Ovary (tissue), 9 donors: ENCODE results near the gene COL25A1. TPM values are rescaled to one million over a fixed set of nuclear protein-coding genes. Genes with fewer than 3 reads are reported as not detected.

ENCODE experiments used
- DNase-seq, 5 donors: peaks; one replicate each; pipeline ENCODE4 v3.0.0-alpha.2; 2019 to 2020
- H3K27ac ChIP-seq, 2 donors: fragments of 200-600 bp; one replicate each; pipeline versions ENCODE4 v1.5.1 to v1.8.0; 2019 to 2022
- H3K27me3 ChIP-seq: fragments of 200-600 bp; one replicate; pipeline ENCODE4 v1.8.0; 2022
- H3K36me3 ChIP-seq: fragments of 200-600 bp; sonication (generic); one replicate; pipeline ENCODE4 v1.5.1; 2019
- H3K4me1 ChIP-seq: one replicate; pipeline ENCODE4 v1.8.1; 2013; ENCODE audit warnings: mild to moderate bottlenecking, moderate library complexity; ENCODE audit not compliant: insufficient read depth
- H3K4me3 ChIP-seq: fragments of 200-600 bp; sonication (generic); one replicate; pipeline ENCODE4 v1.5.1; 2017
- H3K9me3 ChIP-seq, 2 donors: fragments of 200-600 bp in 1 of 2; sonication (generic) in 1 of 2; one replicate each; pipeline versions ENCODE4 v1.5.1 to v1.8.1; 2013 to 2019; ENCODE audit warnings: mild to moderate bottlenecking in 1 of 2, moderate library complexity in 1 of 2
- EP300 ChIP-seq: sonication (generic); formaldehyde crosslinking; IDR thresholded peaks from one replicate; pipeline ENCODE4 v1.6.1; 2017; ENCODE audit warnings: antibody characterized with exemption
- POLR2A ChIP-seq: fragments of 450-650 bp; IDR thresholded peaks from one replicate; pipeline ENCODE4 v1.6.1; 2017; ENCODE audit warnings: antibody characterized with exemption, mild to moderate bottlenecking, moderate library complexity
- WGBS, 3 donors: extraction: QIAGEN DNeasy Blood & Tissue Kit in 1 of 3; methylation state at CpG; one replicate each; pipeline versions ENCODE4 v1.1.5 to v1.1.7; 2013 to 2017; 5-methylcytosine and 5-hydroxymethylcytosine counted together
- intact Hi-C, 4 donors: fragments of 100-400 bp; cut with DNase I; formaldehyde crosslinking; loops; one replicate each; pipeline versions ENCODE4 v1.11.0 to v1.15.1; 2022 to 2023
- polyA plus RNA-seq, 2 donors: library from polyadenylated mRNA; stranded (reverse); fragments of 200-250 nt in 1 of 2; fragments of 350-450 nt in 1 of 2; fragmentation: Illumina TruSeq in 1 of 2; extraction: RNeasy Lipid Tissue Mini Kit (QIAGEN cat#74804) in 1 of 2; gene quantifications; one replicate each; pipeline ENCODE4 v1.2.3, GENCODE V29; 2013 to 2014
- total RNA-seq, 7 donors: library from RNA; depleted of rRNA in 2 of 7; stranded (reverse); fragments of >200 nt in 2 of 7; fragmentation: NEBNext Ultra II Directional in 3 of 7; extraction: Animal tissue kit (Norgen Biotek cat#: 25700) in 3 of 7; gene quantifications; one replicate each; pipeline versions ENCODE4 v1.1.0 to v1.2.4, GENCODE V29; 2016 to 2023
- TF ChIP-seq, protein P1 (sequence below), 3 donors: fragments of 450-650 bp in 2 of 3; fragments of 200-600 bp in 1 of 3; IDR thresholded peaks; one replicate each; pipeline versions ENCODE4 v1.5.1 to v1.8.0; 2016 to 2022; ENCODE audit warnings: antibody characterized with exemption in 3 of 3, mild to moderate bottlenecking in 1 of 3
- donor health status: DM: no; HTN: no; CAD: no; lungs with moderate emphysema.
- donor health status: DM: no; HTN: no; CAD: no.
- donor health status: Bipolar disorder and iron deficiency.
- donor health status: DM: yes; HTN: yes; CAD: no.
- donor health status: DM: no; HTN: no; CAD: no.
- donor health status: DM: yes; HTN: yes; CAD: no.

Gene COL25A1
- total and polyA plus RNA-seq, 9 donors: 0.25 to 3.2 (median 0.77) TPM

DNA sequence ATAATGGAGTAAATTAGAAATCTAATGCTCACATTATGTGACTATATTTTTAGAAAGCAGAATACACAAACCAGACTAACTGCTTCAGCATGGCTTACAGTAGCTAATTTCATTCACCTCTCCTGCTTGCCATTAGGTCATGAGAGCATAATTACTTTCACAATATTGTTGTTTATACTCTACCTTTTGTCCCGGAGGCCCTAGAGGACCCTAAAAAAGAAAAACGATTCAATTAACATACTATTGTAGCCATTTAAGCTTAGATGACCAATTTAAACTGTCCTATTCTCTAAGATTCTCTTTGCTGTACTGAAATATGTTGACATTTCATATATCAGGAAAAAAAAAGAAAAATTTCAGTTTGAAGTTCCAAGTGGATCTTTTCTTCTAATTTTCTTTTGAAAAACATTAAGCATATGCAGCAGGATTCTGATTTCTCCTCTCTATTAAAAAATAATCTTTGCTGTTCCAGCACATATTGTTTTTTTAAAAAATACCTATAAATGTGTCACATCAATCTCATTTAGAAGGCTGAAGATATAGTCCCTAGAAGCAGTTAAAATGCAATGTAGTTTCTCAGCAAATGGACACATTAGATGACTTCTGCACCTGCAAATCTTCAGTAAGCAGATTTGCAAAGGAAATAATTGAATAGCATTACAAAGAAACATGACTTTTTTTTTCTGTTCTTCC, 381.9 kb downstream of the COL25A1 start:
- TF ChIP-seq POLR2A (no peak), EP300 (no peak)
- TF ChIP-seq, protein P1, sequence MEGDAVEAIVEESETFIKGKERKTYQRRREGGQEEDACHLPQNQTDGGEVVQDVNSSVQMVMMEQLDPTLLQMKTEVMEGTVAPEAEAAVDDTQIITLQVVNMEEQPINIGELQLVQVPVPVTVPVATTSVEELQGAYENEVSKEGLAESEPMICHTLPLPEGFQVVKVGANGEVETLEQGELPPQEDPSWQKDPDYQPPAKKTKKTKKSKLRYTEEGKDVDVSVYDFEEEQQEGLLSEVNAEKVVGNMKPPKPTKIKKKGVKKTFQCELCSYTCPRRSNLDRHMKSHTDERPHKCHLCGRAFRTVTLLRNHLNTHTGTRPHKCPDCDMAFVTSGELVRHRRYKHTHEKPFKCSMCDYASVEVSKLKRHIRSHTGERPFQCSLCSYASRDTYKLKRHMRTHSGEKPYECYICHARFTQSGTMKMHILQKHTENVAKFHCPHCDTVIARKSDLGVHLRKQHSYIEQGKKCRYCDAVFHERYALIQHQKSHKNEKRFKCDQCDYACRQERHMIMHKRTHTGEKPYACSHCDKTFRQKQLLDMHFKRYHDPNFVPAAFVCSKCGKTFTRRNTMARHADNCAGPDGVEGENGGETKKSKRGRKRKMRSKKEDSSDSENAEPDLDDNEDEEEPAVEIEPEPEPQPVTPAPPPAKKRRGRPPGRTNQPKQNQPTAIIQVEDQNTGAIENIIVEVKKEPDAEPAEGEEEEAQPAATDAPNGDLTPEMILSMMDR (IDR thresholded peaks at IDR 0.05): no peak

DNA sequence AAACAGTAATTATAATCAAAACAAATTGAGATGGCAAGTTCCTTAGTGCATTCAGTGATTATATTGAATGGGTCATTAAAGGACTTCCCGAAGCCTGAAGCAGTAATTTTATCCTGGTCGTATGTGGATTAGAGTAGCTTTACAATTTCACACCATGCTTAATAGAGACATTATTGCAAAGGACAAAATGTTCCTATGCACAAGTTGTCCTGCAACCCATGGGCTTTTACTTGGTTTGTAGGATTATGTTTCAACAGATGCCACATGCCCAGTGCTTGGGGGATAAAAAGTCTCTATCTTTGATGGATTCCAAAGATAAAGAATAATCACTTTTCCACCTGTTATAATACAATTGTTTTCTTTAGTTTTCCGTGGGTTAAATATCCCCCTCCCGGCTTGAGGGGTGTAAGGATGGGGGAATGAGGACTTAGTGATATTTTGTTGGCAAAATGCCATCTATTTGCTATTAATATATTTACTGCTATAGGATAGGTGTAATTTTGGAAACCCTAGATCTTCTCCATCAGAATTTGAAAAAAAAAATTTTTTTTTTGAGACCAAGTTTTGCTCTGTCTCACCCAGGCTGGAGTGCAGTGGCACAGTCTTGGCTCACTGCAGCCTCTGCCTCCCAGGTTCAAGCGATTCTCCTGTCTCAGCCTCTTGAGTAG, 383.1 kb downstream of the COL25A1 start:
- no peak for TF ChIP-seq EP300
- Histone ChIP-seq H3K9me3 (no peaks in the 10 kb centered on the region), H3K4me3 (no peak overlapping the region), H3K36me3 (no peaks in the 10 kb centered on the region), H3K27me3 (no peaks in the 10 kb centered on the region), H3K4me1 (peaks cover 2% of the 10 kb centered on the region), H3K27ac (no peak overlapping the region)
- WGBS, 3 donors: 90 to 91% (median 90%) methylated on average over 5 of the region's 5 CpGs
- intact Hi-C loops: no loop called here
- DNase-seq: no peak

More for the DNA sequence above, 381.9 kb downstream of the COL25A1 start:
- 65 to 91% (median 70%) methylated on average over 2 of the region's 2 CpGs for WGBS, 3 donors
- intact Hi-C loops: no loop called here
- H3K27me3 ChIP-seq: no peaks in the 10 kb centered on the region
- H3K4me3 ChIP-seq: no peak overlapping the region
- peaks cover 2% of the 10 kb centered on the region for H3K4me1 ChIP-seq
- no peak overlapping the region for H3K27ac ChIP-seq
- no peaks in the 10 kb centered on the region for H3K9me3 ChIP-seq
- no peaks in the 10 kb centered on the region for H3K36me3 ChIP-seq
- DNase-seq: no peak

DNA sequence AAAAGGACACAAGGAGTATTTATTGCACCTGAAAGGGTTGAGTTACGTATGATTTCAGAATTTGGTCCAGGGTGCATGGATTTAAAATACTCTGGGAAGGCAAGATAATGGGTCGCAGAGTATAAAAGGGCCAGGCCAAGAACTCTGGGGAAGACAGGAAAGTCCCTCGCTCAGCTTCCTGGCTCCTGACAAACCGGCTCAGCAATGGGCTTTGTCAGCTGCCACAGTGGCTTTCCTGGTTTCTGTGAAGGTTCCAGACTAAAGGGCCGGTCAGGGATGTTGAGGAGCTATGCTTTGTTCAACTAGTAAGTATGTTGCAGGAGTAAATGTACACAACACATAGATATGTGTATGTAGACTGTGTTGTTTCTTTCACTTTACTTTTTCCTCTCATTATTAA, 385.2 kb downstream of the COL25A1 start:
- no peak overlapping the region for H3K27ac ChIP-seq
- no peaks in the 10 kb centered on the region for H3K9me3 ChIP-seq
- H3K36me3 ChIP-seq: no peaks in the 10 kb centered on the region
- no peaks in the 10 kb centered on the region for H3K27me3 ChIP-seq
- TF ChIP-seq POLR2A (no peak), EP300 (no peak)
- TF ChIP-seq, protein P1 (IDR thresholded peaks at IDR 0.05): no peak
- H3K4me1 ChIP-seq: peaks cover 2% of the 10 kb centered on the region
- no peak overlapping the region for H3K4me3 ChIP-seq
- WGBS, 3 donors: 88 to 90% (median 90%) methylated on average over 5 of the region's 5 CpGs
- intact Hi-C loops: no loop called here
- DNase-seq: no peak

DNA sequence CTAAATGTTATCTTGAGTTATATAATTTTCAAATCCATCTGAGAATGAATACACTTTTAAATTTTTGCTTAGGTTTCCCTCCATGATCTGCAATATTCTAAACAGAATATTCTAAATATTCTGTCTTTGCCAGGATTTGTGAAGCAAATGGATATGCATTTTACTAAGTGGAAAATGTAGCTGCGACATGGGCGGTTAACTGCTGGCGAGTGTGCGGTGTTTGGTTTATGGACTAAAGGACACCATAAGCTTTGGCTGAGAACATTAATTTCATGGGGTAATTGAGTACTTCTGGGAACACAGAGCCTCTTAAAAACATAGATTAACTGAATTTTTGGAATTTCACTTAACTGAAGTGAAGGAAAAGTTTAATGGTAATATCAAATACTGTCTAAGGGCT, 385.8 kb downstream of the COL25A1 start:
- H3K36me3 ChIP-seq: no peaks in the 10 kb centered on the region
- H3K4me3 ChIP-seq: no peak overlapping the region
- H3K9me3 ChIP-seq: no peaks in the 10 kb centered on the region
- H3K27me3 ChIP-seq: no peaks in the 10 kb centered on the region
- WGBS, 3 donors: 32 to 51% (median 47%) methylated on average over 4 of the region's 4 CpGs
- TF ChIP-seq EP300: no peak
- intact Hi-C loops: no loop called here
- no peak overlapping the region for H3K27ac ChIP-seq
- peaks cover 2% of the 10 kb centered on the region for H3K4me1 ChIP-seq
- DNase-seq: no peak

DNA sequence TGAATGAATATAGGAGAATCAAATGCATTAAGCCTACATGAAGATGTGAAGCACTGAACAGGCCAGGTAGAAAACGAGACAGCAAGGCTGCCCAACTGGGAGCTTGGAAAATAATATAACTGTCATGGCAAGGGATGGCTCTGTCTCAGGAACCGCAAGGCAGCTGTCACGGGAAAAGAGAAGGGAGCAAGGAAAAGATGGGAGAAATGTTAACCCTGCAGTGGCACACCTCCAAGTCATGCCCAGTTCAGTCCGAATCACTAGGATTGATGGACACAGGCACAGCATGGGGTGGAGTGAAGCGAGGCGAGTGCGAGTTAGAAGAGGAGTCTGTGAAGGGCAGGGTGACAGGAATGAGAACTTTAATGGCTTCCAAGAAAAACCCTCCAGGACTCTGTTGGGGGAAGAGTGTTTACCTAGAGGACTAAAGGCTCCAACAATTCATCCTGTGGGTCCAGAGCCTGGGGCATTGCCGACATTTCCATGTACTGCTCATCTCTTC, 395.5 kb downstream of the COL25A1 start:
- Histone ChIP-seq H3K9me3 (no peaks in the 10 kb centered on the region), H3K4me1 (no peaks in the 10 kb centered on the region), H3K27me3 (no peaks in the 10 kb centered on the region), H3K4me3 (no peak overlapping the region), H3K36me3 (no peaks in the 10 kb centered on the region), H3K27ac (no peak overlapping the region)
- TF ChIP-seq, protein P1 (IDR thresholded peaks at IDR 0.05): no peak
- TF ChIP-seq POLR2A: no peak
- no peak for TF ChIP-seq EP300
- intact Hi-C loops: no loop called here
- 91 to 96% (median 94%) methylated on average over 8 of the region's 8 CpGs for WGBS, 3 donors
- no peak for DNase-seq
